Activated T-cell treated with anti-CD3 and anti-CD28 coated beads, Interleukin-2, amount 50 U/mL, for 72 hours (primary cell): ENCODE results near the gene ARL4A. TPM values are rescaled to one million over a fixed set of nuclear protein-coding genes. Genes with fewer than 3 reads are reported as not detected.
"Not testable (repeated sequence)": the region's sequence is repeated elsewhere in the genome, so short reads cannot be mapped to it uniquely, and the experiment has no call there.

Source experiments
- ATAC-seq, 2 donors: fragments of 150-1000 bp; cut with Tn5 transposase; replicated peaks in 1 of 2; 2 replicates each; pipeline ENCODE4 v1.10.0; 2021; ENCODE audit warnings: moderate library complexity in 2 of 2, mild to moderate bottlenecking in 1 of 2
- DNase-seq, 2 donors: peaks; one replicate each; pipeline ENCODE4 v3.0.0; 2021 to 2022; ENCODE audit warnings: mixed read lengths in 1 of 2
- H3K27ac Mint-ChIP-seq: one replicate; pipeline ENCODE4 v1.8.0; 2022; ENCODE audit warnings: mild to moderate bottlenecking, moderate library complexity, mixed read lengths
- H3K27me3 Mint-ChIP-seq: one replicate; pipeline ENCODE4 v1.8.0; 2022; ENCODE audit warnings: low read depth, mixed read lengths
- H3K36me3 Mint-ChIP-seq, 2 donors: one replicate each; pipeline ENCODE4 v1.8.0; 2022; ENCODE audit warnings: mixed read lengths in 2 of 2, mild to moderate bottlenecking in 1 of 2; ENCODE audit not compliant: insufficient read depth in 2 of 2
- H3K4me1 Mint-ChIP-seq: one replicate; pipeline ENCODE4 v1.8.0; 2022; ENCODE audit warnings: low read depth, mixed read lengths
- H3K4me3 Mint-ChIP-seq, 2 donors: one replicate each; pipeline ENCODE4 v1.8.0; 2022; ENCODE audit warnings: mild to moderate bottlenecking in 2 of 2, mixed read lengths in 2 of 2, moderate library complexity in 2 of 2
- H3K9me3 Mint-ChIP-seq, 2 donors: one replicate each; pipeline ENCODE4 v1.8.0; 2022; ENCODE audit warnings: mixed read lengths in 2 of 2
- total RNA-seq, 2 donors: library from RNA; stranded (reverse); gene quantifications; one replicate each; pipeline ENCODE4 v1.2.3, GENCODE V29; 2022

ARL4A gene
- total RNA-seq, 2 donors from 2014 or later: 12.1 to 13.5 TPM

DNA sequence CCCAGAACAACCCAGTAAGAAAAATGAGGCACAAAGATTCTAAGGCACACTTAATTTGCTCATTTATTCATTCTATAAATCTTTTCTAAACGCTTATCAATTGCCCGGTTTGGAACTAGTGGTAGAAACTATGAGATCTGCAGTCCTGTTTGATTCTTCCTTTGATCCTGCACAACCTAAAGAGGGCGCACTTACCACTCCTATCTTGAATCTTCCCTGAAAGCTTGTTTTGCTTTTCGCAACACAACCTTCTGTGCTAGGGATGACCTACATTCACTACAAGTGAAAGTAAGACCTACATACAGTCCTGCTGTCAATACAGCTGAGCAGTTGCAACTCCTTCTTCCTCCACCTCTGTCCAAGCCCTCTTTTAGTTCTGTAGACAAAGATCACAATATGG is 12.6 kb upstream of the ARL4A start:
- H3K9me3 Mint-ChIP-seq: no peaks in the 10 kb centered on the region

DNA sequence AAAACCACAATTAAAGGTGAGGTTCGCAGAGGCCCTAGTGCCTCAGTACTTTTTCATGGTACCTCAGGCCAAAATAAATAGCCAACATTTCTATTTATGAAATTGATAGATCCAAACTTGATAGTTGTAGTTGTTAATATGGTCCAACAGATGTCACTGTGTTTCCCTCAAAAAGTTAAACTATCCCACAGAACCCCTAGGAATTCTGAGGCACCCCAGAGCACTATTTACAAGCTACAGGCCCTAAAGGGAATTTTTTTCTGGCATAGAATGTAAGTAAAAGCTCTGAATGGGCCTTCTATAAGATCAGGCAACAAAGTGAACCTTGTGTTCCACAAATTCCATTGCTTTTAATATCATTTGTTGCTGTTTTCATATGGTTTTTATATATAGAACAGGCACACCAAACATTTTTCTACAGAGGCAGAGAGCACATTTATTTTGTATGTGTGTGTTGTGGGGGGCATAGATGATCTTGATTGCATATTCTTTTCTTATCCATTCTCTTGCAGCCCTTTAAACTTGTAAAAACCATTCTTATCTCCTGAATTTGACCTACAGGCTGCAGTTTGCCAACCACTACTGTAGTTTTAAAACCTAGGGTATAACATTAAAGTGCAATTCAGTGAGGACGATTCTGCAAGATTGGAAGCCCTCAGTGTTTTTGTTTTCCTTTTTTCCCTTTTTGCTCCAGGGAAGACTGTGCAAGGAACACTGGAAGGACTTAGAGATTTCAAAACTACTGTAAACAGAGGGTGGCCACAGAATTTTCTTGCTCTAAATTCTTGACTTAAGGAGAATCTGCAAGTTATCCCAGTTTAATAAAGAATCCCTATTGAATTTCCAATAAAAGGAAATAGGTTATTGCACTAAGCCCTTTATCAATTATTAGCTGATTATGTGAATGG is 3.5 kb upstream of the ARL4A start:
- no peaks in the 10 kb centered on the region for H3K9me3 Mint-ChIP-seq
- no peaks in the 10 kb centered on the region for H3K36me3 Mint-ChIP-seq
- no peak for DNase-seq
- no peak overlapping the region for H3K27ac Mint-ChIP-seq
- no peak for ATAC-seq
- H3K27me3 Mint-ChIP-seq: no peaks in the 10 kb centered on the region
- peaks cover 24% of the 10 kb centered on the region for H3K4me1 Mint-ChIP-seq
- H3K4me3 Mint-ChIP-seq: no peak overlapping the region

More for the DNA sequence above, 12.6 kb upstream of the ARL4A start:
- Mint-ChIP-seq H3K4me1 (peaks cover 10% of the 10 kb centered on the region), H3K36me3 (no peaks in the 10 kb centered on the region), H3K4me3 (peak overlapping the region in 1 of 2 donors; percentile 9), H3K27me3 (no peaks in the 10 kb centered on the region), H3K27ac (no peak overlapping the region)
- peak; percentile 59 to 73 for ATAC-seq
- peak; percentile 25 to 47 for DNase-seq

GRCh38 chr7:12684733-12685132 is 2.7 kb upstream of the ARL4A start:
- Mint-ChIP-seq H3K36me3 (no peaks in the 10 kb centered on the region), H3K9me3 (no peaks in the 10 kb centered on the region), H3K4me3 (no peak overlapping the region), H3K27ac (no peak overlapping the region), H3K4me1 (peaks cover 24% of the 10 kb centered on the region), H3K27me3 (no peaks in the 10 kb centered on the region)
- DNase-seq: no peak
- no peak for ATAC-seq

DNA sequence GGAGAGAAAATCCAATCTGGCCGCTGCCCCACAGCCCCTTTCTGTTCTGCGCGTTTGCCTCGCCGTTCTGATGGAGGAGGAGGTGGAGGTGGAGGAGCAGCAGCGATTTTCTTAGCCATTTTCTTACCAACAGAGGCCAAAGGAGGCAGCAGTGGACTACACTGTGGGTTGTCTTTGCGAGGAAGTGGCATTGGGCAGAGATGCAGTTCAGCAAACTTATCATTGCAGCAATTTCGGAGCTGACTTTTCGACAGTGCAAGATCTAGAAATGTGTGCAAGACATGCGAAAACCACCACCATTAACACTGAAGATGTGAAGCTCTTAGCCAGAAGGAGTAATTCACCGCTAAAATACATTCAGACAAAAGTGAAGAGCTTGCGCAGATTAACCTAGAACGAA is 1.9 kb upstream of the ARL4A start:
- Mint-ChIP-seq H3K36me3 (no peaks in the 10 kb centered on the region), H3K9me3 (no peaks in the 10 kb centered on the region), H3K4me1 (peaks cover 24% of the 10 kb centered on the region), H3K4me3 (peak overlapping the region; percentile 97 to 99), H3K27ac (peak overlapping the region; percentile 84), H3K27me3 (no peaks in the 10 kb centered on the region)
- DNase-seq: peak; percentile 20 to 23
- no peak for ATAC-seq

GRCh38 chr7:12686234-12686890 is 1.1 kb upstream of the ARL4A start:
- Mint-ChIP-seq H3K27me3 (no peaks in the 10 kb centered on the region), H3K36me3 (no peaks in the 10 kb centered on the region), H3K9me3 (no peaks in the 10 kb centered on the region), H3K4me3 (peak overlapping the region; percentile 97 to 99), H3K4me1 (peaks cover 24% of the 10 kb centered on the region), H3K27ac (peak overlapping the region; percentile 86)
- DNase-seq (peak; percentile 95 to 97), ATAC-seq (peak; percentile 92 to 93)

DNA sequence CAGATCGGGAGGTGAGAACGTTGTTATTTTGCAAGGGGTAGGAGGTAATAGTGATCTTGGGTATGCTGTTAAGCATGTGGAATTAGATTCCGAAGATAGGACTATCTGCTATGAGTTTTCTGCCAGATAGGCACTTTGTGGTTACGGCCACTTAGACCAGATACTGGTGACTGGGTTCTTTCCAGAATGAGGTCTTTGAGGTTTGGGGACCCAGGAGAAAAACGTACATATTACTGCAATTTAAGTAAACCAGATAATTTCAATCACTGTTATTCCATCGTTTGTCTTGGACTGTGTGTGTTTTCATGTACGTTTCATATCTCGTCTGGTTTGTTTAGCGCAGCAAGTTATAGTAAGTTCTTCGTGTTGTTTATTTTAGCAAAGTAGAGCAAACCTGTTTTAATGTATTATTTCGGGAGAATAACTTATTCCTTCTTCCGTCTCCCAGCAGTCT is 312 bp downstream of the ARL4A start:
- peak overlapping the region; percentile 52 for H3K27ac Mint-ChIP-seq

GRCh38 chr7:12688485-12689170 is 1.2 kb downstream of the ARL4A start:
- not testable (repeated sequence) for H3K27me3 Mint-ChIP-seq, ATAC-seq, H3K36me3 Mint-ChIP-seq, DNase-seq, H3K9me3 Mint-ChIP-seq, H3K27ac Mint-ChIP-seq
- H3K4me1 Mint-ChIP-seq: peaks cover 24% of the 10 kb centered on the region
- H3K4me3 Mint-ChIP-seq: peak overlapping the region in 1 of 2 donors; percentile 97

More for the DNA sequence above, 312 bp downstream of the ARL4A start:
- Mint-ChIP-seq H3K4me3 (peak overlapping the region; percentile 97 to 99), H3K27me3 (no peaks in the 10 kb centered on the region), H3K36me3 (no peaks in the 10 kb centered on the region), H3K4me1 (peaks cover 24% of the 10 kb centered on the region), H3K9me3 (no peaks in the 10 kb centered on the region)
- DNase-seq (no peak), ATAC-seq (no peak)

GRCh38 chr7:12689451-12689850 is 2.0 kb downstream of the ARL4A start:
- peak overlapping the region in 1 of 2 donors; percentile 43 for H3K4me3 Mint-ChIP-seq
- DNase-seq (no peak), ATAC-seq (no peak)
- no peaks in the 10 kb centered on the region for H3K27me3 Mint-ChIP-seq
- no peaks in the 10 kb centered on the region for H3K9me3 Mint-ChIP-seq
- peak overlapping the region; percentile 50 for H3K27ac Mint-ChIP-seq
- H3K4me1 Mint-ChIP-seq: peaks cover 24% of the 10 kb centered on the region
- H3K36me3 Mint-ChIP-seq: peaks cover 0 to 1% of the 10 kb centered on the region in 2 donors

GRCh38 chr7:12690041-12690878 is 2.8 kb downstream of the ARL4A start:
- H3K4me1 Mint-ChIP-seq: peaks cover 27% of the 10 kb centered on the region
- ATAC-seq: no peak

DNA sequence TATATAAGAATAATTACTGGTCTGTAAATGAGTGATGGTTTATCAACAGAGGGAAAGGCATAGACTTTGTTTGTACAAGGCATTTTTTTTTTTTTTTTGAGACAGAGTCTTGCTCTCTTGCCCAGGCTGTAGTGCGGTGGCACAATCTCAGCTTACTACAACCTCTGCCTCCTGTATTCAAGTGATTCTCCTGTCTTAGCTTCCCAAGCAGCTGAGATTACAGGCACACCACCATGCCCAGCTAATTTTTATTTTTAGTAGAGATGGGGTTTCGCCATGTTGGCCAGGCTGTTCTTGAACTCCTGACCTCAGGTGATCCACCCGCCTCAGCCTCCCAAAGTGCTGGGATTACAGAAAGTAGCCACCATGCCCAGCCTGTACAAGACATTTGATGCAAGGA is 4.0 kb downstream of the ARL4A start:
- peaks cover 17% of the 10 kb centered on the region for H3K4me1 Mint-ChIP-seq
- not testable (repeated sequence) for H3K4me3 Mint-ChIP-seq, H3K36me3 Mint-ChIP-seq, ATAC-seq, H3K27ac Mint-ChIP-seq, DNase-seq, H3K27me3 Mint-ChIP-seq, H3K9me3 Mint-ChIP-seq

More at GRCh38 chr7:12690041-12690878, 2.8 kb downstream of the ARL4A start:
- DNase-seq: no peak
- H3K27me3 Mint-ChIP-seq: no peaks in the 10 kb centered on the region
- peaks cover 0 to 1% of the 10 kb centered on the region in 2 donors for H3K36me3 Mint-ChIP-seq
- no peaks in the 10 kb centered on the region for H3K9me3 Mint-ChIP-seq
- H3K27ac Mint-ChIP-seq: no peak overlapping the region
- H3K4me3 Mint-ChIP-seq: peak overlapping the region in 1 of 2 donors; percentile 43

DNA sequence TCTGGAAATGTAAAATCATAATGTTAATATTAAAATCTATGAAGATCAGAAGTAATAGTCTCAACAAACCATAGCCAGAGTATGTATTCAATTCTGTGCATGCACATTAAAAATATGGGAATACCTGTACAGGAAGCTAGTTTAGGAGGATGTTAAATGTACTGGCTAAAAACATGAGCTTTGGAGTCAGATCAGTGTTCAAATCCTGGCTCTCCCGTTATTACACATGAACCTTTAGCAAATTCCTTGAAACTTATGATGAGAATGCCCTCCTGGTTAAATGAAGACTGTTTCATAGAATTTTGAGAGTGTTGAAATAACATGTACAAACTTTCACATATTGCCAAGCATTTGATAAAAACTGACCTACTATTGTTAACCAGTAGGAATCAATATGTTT is 4.6 kb downstream of the ARL4A start:
- peaks cover 17% of the 10 kb centered on the region for H3K4me1 Mint-ChIP-seq
- H3K4me3 Mint-ChIP-seq: no peak overlapping the region
- peaks cover 0 to 1% of the 10 kb centered on the region in 2 donors for H3K36me3 Mint-ChIP-seq
- no peak for ATAC-seq
- H3K27ac Mint-ChIP-seq: no peak overlapping the region
- no peaks in the 10 kb centered on the region for H3K9me3 Mint-ChIP-seq
- DNase-seq: no peak
- no peaks in the 10 kb centered on the region for H3K27me3 Mint-ChIP-seq
